HG03039 (cell line): ENCODE data around the gene NCK2.

Experiments used
- ATAC-seq: cut with Tn5 transposase; IDR thresholded peaks from one replicate; pipeline ENCODE4 v1.9.1; 2021; ENCODE audit warnings: mild to moderate bottlenecking, moderate library complexity; ENCODE audit not compliant: unreplicated experiment

NCK2 gene

GRCh38 chr2:105734762-105735538 is 9.8 kb upstream of the NCK2 start:
- no peak for ATAC-seq

GRCh38 chr2:105736145-105736544 is 8.6 kb upstream of the NCK2 start:
- no peak for ATAC-seq

GRCh38 chr2:105737980-105738657 is 6.6 kb upstream of the NCK2 start:
- no peak for ATAC-seq

- no peak for ATAC-seq
These were observed 6.0 kb upstream of the NCK2 start for GRCh38 chr2:105738658-105739241.

GRCh38 chr2:105739426-105739825 is 5.3 kb upstream of the NCK2 start:
- ATAC-seq, result no peak

GRCh38 chr2:105739944-105740530 is 4.7 kb upstream of the NCK2 start:
- no peak for ATAC-seq

- ATAC-seq, result no peak
These were observed 3.5 kb upstream of the NCK2 start for GRCh38 chr2:105741174-105741573.

- no peak for ATAC-seq
These were observed 3.1 kb upstream of the NCK2 start for GRCh38 chr2:105741617-105742016.

- peak; percentile 67 for ATAC-seq
These were observed 412 bp upstream of the NCK2 start for GRCh38 chr2:105744091-105744908.

GRCh38 chr2:105746177-105747080 is 1.7 kb downstream of the NCK2 start:
- peak; percentile 43 for ATAC-seq

- no peak for ATAC-seq
These were observed 2.7 kb downstream of the NCK2 start for GRCh38 chr2:105747254-105747894.

- no peak for ATAC-seq
These were observed 3.3 kb downstream of the NCK2 start for GRCh38 chr2:105747991-105748390.

GRCh38 chr2:105748566-105748965 is 3.9 kb downstream of the NCK2 start:
- no peak for ATAC-seq

- no peak for ATAC-seq
These were observed 5.1 kb downstream of the NCK2 start for GRCh38 chr2:105749583-105750400.

- ATAC-seq, result no peak
These were observed 6.0 kb downstream of the NCK2 start for GRCh38 chr2:105750735-105751134.

GRCh38 chr2:105751272-105751671 is 6.6 kb downstream of the NCK2 start:
- no peak for ATAC-seq

- ATAC-seq, result no peak
These were observed 8.1 kb downstream of the NCK2 start for GRCh38 chr2:105752691-105753358.

- ATAC-seq, result no peak
These were observed 8.7 kb downstream of the NCK2 start for GRCh38 chr2:105753380-105753779.
